A673 (cell line): ENCODE measurements around the gene VSTM1. TPM values are rescaled to one million over a fixed set of nuclear protein-coding genes. Genes with fewer than 3 reads are reported as not detected.
"Not testable (repeated sequence)": the region's sequence is repeated elsewhere in the genome, so short reads cannot be mapped to it uniquely, and the experiment has no call there.

ENCODE experiments used
- BruUV-seq: library from RNA; stranded (reverse); fragments of 400-500 nt; replicated peaks from 2 replicates; lab custom pipeline; 2021; lab: Mats Ljungman, UMichigan
- CTCF ChIA-PET: fragments of 300-600 bp; sonication (Branson Sonifier 250); formaldehyde crosslinking; loops from one replicate; lab custom pipeline; 2022; ENCODE audit warnings: antibody characterized with exemption; lab: Charles Lee
- POLR2A ChIA-PET: fragments of 300-600 bp; sonication (Branson Sonifier 250); formaldehyde crosslinking; loops from one replicate; lab custom pipeline; 2022; ENCODE audit warnings: antibody characterized with exemption; ENCODE audit not compliant: low non-redundant PET; lab: Charles Lee
- DNase-seq: peaks from one replicate; pipeline ENCODE4 v3.0.0-alpha.2; 2015; ENCODE audit warnings: low spot score
- H3K27ac ChIP-seq: fragments of 200-600 bp; sonication (generic); 2 replicates; pipeline ENCODE4 v1.5.1; 2016; ENCODE audit warnings: mixed run types, low read depth, mild to moderate bottlenecking, mixed read lengths, antibody characterized with exemption, low read length; ENCODE audit not compliant: poor library complexity, severe bottlenecking
- H3K27me3 ChIP-seq: fragments of 200-600 bp; sonication (generic); replicated peaks from 2 replicates; pipeline ENCODE4 v1.6.1; 2017; ENCODE audit warnings: mixed run types, low read depth, mild to moderate bottlenecking, mixed read lengths, antibody characterized with exemption, low read length; ENCODE audit not compliant: insufficient read depth, poor library complexity
- H3K36me3 ChIP-seq: fragments of 200-600 bp; sonication (generic); 2 replicates; pipeline ENCODE4 v1.6.1; 2016; ENCODE audit warnings: mixed run types, mild to moderate bottlenecking, mixed read lengths, antibody characterized with exemption, low read length; ENCODE audit not compliant: insufficient read depth, poor library complexity, severe bottlenecking
- H3K4me1 ChIP-seq: fragments of 200-600 bp; sonication (generic); 2 replicates; pipeline ENCODE4 v1.6.1; 2017; ENCODE audit warnings: mixed run types, mild to moderate bottlenecking, mixed read lengths, antibody characterized with exemption, low read length; ENCODE audit not compliant: insufficient read depth, poor library complexity, severe bottlenecking
- H3K4me3 ChIP-seq: fragments of 200-600 bp; sonication (generic); 2 replicates; pipeline ENCODE4 v1.5.1; 2016; ENCODE audit warnings: low read depth, mixed run types, mild to moderate bottlenecking, mixed read lengths, low read length; ENCODE audit not compliant: poor library complexity, severe bottlenecking
- H3K9me3 ChIP-seq: fragments of 200-600 bp; sonication (generic); 2 replicates; pipeline ENCODE4 v1.6.1; 2016; ENCODE audit warnings: mixed run types, low read depth, mild to moderate bottlenecking, mixed read lengths, antibody characterized with exemption, low read length; ENCODE audit not compliant: poor library complexity, severe bottlenecking
- CTCF ChIP-seq: fragments of 300-800, 200-600 bp; sonication (generic); conservative IDR thresholded peaks from 2 replicates; pipeline ENCODE4 v1.5.1; 2017; ENCODE audit warnings: low read depth, mild to moderate bottlenecking, antibody characterized with exemption, low read length, moderate library complexity, mixed read lengths
- EZH2 ChIP-seq: fragments of 200-600 bp; sonication (generic); IDR thresholded peaks from 2 replicates; pipeline ENCODE4 v1.6.1; 2017; ENCODE audit warnings: borderline replicate concordance, low read depth, mild to moderate bottlenecking, mixed read lengths, antibody characterized with exemption, low read length; ENCODE audit not compliant: poor library complexity, severe bottlenecking
- intact Hi-C: fragments of 100-400 bp; cut with micrococcal nuclease; formaldehyde crosslinking; loops from one replicate; pipeline ENCODE4 v1.10.0; 2022; ENCODE audit not compliant: unreplicated experiment
- total RNA-seq: library from RNA; stranded (reverse); gene quantifications from 2 replicates; pipeline ENCODE4 v1.2.3, GENCODE V29; 2021

Gene VSTM1
- total RNA-seq, 1 experiment from 2014 or later = not detected

GRCh38 chr19:54099190-54099902 lies 35.6 kb upstream of the VSTM1 start:
- intact Hi-C loops = no loop called here
- CTCF ChIA-PET = interaction anchor here (1.2 kb wide), 2 partner anchors 69 kb away, joined by 3 read pairs; no protein-coding TSS in a partner anchor

GRCh38 chr19:54096617-54097106 lies 33.0 kb upstream of the VSTM1 start:
- intact Hi-C loops = no loop called here
- peaks cover 5% of the 10 kb centered on the region for H3K4me1 ChIP-seq
- DNase-seq = peak; percentile 54
- H3K27ac ChIP-seq = no peak overlapping the region
- POLR2A ChIA-PET = no interaction called here
- BruUV-seq = no TSS peak
- H3K4me3 ChIP-seq = peak overlapping the region; percentile 32
- no peaks in the 10 kb centered on the region for H3K36me3 ChIP-seq
- peaks cover 3% of the 10 kb centered on the region for H3K9me3 ChIP-seq
- TF ChIP-seq CTCF = peak; percentile 49
- no peak for TF ChIP-seq EZH2
- H3K27me3 ChIP-seq = no peaks in the 10 kb centered on the region
- CTCF ChIA-PET = no interaction called here

More at GRCh38 chr19:54099190-54099902, 35.6 kb upstream of the VSTM1 start:
- DNase-seq = no peak
- BruUV-seq = no TSS peak
- Histone ChIP-seq H3K27me3 (no peaks in the 10 kb centered on the region), H3K4me1 (peaks cover 5% of the 10 kb centered on the region), H3K27ac (no peak overlapping the region), H3K36me3 (no peaks in the 10 kb centered on the region), H3K9me3 (no peaks in the 10 kb centered on the region), H3K4me3 (no peak overlapping the region)
- TF ChIP-seq CTCF = no peak
- no peak for TF ChIP-seq EZH2
- POLR2A ChIA-PET = no interaction called here

GRCh38 chr19:54095859-54096616 lies 32.3 kb upstream of the VSTM1 start:
- H3K4me3 ChIP-seq = peak overlapping the region; percentile 32
- POLR2A ChIA-PET, H3K9me3 ChIP-seq, intact Hi-C loops, BruUV-seq, H3K27me3 ChIP-seq, H3K27ac ChIP-seq, H3K4me1 ChIP-seq, H3K36me3 ChIP-seq, CTCF ChIA-PET: not testable (repeated sequence)
- DNase-seq = peak; percentile 61
